ENCODE results near the gene CADM1.

- TF ChIP-seq, protein P1, sequence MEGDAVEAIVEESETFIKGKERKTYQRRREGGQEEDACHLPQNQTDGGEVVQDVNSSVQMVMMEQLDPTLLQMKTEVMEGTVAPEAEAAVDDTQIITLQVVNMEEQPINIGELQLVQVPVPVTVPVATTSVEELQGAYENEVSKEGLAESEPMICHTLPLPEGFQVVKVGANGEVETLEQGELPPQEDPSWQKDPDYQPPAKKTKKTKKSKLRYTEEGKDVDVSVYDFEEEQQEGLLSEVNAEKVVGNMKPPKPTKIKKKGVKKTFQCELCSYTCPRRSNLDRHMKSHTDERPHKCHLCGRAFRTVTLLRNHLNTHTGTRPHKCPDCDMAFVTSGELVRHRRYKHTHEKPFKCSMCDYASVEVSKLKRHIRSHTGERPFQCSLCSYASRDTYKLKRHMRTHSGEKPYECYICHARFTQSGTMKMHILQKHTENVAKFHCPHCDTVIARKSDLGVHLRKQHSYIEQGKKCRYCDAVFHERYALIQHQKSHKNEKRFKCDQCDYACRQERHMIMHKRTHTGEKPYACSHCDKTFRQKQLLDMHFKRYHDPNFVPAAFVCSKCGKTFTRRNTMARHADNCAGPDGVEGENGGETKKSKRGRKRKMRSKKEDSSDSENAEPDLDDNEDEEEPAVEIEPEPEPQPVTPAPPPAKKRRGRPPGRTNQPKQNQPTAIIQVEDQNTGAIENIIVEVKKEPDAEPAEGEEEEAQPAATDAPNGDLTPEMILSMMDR (conservative IDR thresholded peaks at IDR 0.05; ENCODE audit: low read length): no peak
- TF ChIP-seq EZH2phosphoT487 (IDR thresholded peaks at IDR 0.05; ENCODE audit: borderline replicate concordance, low read depth, low read length): no peak
Measured at GRCh38 chr11:115214644-115215234, 289.5 kb downstream of the CADM1 start.
